ENCODE results near the gene NPHS2.
"Not testable (repeated sequence)": the region's sequence is repeated elsewhere in the genome, so short reads cannot be mapped to it uniquely, and the experiment has no call there.

GRCh38 chr1:179518544-179518943 lies 57.2 kb downstream of the NPHS2 start:
- not testable (repeated sequence) for TF ChIP-seq TAF1, POLR2AphosphoS5, POLR2A, SPI1, POU2F2 (IDR thresholded peaks at IDR 0.05; ENCODE audit: low read depth, low read length)

All from GM12891 (cell line).